Type B pancreatic cell (in vitro differentiated cells): ENCODE measurements around the gene SLC7A4. TPM values are rescaled to one million over a fixed set of nuclear protein-coding genes. Genes with fewer than 3 reads are reported as not detected.

Experiments used
- DNase-seq: peaks from one replicate; pipeline ENCODE4 v3.0.0; 2021; ENCODE audit warnings: mixed read lengths; ENCODE audit not compliant: unreplicated experiment; ENCODE audit errors: extremely low spot score
- H3K27ac Mint-ChIP-seq: 2 replicates; pipeline ENCODE4 v1.8.0; 2021; ENCODE audit warnings: mild to moderate bottlenecking, mixed read lengths
- H3K27me3 Mint-ChIP-seq: 2 replicates; pipeline ENCODE4 v1.8.0; 2021; ENCODE audit warnings: mixed read lengths
- H3K36me3 Mint-ChIP-seq: 2 replicates; pipeline ENCODE4 v1.8.0; 2021; ENCODE audit warnings: mixed read lengths
- H3K4me1 Mint-ChIP-seq: one replicate; pipeline ENCODE4 v1.8.0; 2021; ENCODE audit warnings: mixed read lengths; ENCODE audit not compliant: unreplicated experiment
- H3K4me3 Mint-ChIP-seq: 2 replicates; pipeline ENCODE4 v1.8.0; 2021; ENCODE audit warnings: mild to moderate bottlenecking, mixed read lengths
- H3K9me3 Mint-ChIP-seq: 2 replicates; pipeline ENCODE4 v1.8.0; 2021; ENCODE audit warnings: mixed read lengths
- total RNA-seq: library from RNA; stranded (reverse); gene quantifications from 2 replicates; pipeline ENCODE4 v1.2.1, GENCODE V29; 2021; ENCODE audit warnings: low replicate concordance
- TF ChIP-seq, protein P1 (sequence below): fragments of 200-600 bp; sonication (generic); conservative IDR thresholded peaks from 2 replicates; pipeline ENCODE4 v1.5.0; 2021; ENCODE audit warnings: antibody characterized with exemption, mild to moderate bottlenecking

SLC7A4 gene
- total RNA-seq, 1 donor from 2014 or later = 3.3 TPM

DNA sequence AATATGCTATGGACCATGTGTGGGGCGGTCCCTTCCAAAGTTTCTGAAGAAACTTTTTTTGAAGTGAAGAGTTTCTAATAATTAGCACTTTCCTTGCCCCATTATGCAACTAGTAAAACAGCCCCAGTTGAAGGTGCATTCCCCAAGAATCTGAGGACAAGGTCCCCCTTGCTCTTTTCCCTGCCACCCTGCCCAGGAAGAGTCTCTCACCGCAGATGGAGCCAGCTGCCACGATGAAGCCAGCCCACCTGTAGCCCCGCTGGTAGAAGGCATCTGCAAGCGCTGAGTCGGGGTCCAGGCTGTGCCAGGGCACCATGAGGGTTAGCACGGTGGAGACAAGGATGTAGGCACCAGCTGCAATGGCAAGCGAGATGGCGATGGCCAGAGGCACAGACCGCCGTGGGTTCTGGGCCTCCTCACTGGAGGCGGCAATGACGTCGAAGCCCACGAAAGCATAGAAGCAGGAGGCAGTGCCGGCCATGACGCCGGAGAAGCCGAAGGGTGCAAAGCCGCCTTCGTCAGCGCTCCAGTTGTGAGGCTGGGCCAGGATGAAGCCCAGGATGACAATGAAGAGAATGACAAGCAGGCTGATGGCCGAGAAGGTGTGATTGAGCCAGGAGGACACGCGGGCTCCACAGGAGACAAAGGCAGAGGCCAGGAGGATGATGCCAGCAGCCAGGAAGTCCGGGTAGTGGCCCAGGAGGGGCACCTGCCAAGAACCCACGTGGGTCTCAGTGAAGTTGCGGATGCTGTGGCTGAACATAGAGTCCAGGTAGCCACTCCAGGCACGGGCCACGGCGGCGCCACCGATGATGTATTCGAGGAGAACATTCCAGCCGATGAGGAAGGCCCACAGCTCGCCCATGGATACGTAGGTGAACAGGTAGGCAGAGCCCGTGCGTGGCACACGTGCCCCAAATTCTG, 1.5 kb downstream of the SLC7A4 start:
- Mint-ChIP-seq H3K27me3 (peaks cover 8% of the 10 kb centered on the region), H3K36me3 (no peaks in the 10 kb centered on the region), H3K27ac (no peak overlapping the region), H3K4me3 (peak overlapping the region; percentile 52), H3K9me3 (no peaks in the 10 kb centered on the region), H3K4me1 (peaks cover 7% of the 10 kb centered on the region)
- TF ChIP-seq, protein P1, sequence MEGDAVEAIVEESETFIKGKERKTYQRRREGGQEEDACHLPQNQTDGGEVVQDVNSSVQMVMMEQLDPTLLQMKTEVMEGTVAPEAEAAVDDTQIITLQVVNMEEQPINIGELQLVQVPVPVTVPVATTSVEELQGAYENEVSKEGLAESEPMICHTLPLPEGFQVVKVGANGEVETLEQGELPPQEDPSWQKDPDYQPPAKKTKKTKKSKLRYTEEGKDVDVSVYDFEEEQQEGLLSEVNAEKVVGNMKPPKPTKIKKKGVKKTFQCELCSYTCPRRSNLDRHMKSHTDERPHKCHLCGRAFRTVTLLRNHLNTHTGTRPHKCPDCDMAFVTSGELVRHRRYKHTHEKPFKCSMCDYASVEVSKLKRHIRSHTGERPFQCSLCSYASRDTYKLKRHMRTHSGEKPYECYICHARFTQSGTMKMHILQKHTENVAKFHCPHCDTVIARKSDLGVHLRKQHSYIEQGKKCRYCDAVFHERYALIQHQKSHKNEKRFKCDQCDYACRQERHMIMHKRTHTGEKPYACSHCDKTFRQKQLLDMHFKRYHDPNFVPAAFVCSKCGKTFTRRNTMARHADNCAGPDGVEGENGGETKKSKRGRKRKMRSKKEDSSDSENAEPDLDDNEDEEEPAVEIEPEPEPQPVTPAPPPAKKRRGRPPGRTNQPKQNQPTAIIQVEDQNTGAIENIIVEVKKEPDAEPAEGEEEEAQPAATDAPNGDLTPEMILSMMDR = no peak
- DNase-seq = no peak

DNA sequence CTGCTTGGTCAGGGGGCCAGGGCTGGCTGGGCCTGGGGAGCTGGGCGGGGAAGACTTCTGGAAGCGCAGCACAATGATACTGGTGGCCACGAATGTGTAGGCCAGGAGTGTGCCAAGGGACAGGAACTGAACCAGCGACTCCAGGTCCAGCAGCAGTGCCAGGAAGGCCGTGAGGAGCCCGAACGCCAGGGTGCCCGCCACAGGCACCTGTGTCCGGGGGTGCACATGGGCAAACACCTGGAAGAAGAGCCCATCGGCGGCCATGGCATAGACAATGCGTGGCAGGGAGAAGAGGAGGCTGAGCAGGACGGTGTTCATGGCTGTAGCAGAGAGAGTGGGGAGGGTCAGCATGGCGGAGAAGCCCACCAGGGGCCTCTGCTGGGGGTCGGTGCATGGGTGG, 2.3 kb downstream of the SLC7A4 start:
- TF ChIP-seq, protein P1 = no peak
- Mint-ChIP-seq H3K36me3 (no peaks in the 10 kb centered on the region), H3K4me1 (peaks cover 7% of the 10 kb centered on the region), H3K9me3 (no peaks in the 10 kb centered on the region), H3K27ac (no peak overlapping the region), H3K4me3 (peak overlapping the region; percentile 52), H3K27me3 (peaks cover 8% of the 10 kb centered on the region)
- no peak for DNase-seq

DNA sequence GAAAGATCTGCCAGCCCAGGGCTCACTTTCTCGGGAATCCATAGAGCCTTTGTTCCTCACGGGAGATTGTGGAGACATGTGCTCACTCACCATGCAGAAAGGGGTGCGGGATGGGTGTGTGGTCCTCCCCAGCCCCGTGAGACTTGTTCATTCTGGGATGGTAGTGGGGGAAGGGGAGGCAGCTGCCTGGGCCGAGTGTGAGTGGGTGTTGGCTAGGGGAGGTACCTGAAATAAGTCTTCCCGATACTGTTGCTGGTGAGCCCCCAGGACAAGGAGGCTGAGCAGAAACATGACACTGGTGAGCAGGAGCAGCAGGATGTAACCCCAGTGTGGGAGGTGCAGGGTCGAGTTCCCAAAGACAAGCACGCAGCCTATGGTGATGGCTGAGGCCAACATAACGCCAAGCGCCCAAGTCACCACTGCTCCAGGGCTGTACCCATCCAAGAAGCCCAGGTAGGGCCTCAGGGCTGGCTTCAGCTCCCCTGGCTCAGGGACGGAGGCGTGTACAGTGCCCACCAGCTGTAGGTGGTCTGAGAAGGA, 2.8 kb downstream of the SLC7A4 start:
- DNase-seq = no peak
- H3K4me1 Mint-ChIP-seq = peaks cover 7% of the 10 kb centered on the region
- TF ChIP-seq, protein P1 = no peak

DNA sequence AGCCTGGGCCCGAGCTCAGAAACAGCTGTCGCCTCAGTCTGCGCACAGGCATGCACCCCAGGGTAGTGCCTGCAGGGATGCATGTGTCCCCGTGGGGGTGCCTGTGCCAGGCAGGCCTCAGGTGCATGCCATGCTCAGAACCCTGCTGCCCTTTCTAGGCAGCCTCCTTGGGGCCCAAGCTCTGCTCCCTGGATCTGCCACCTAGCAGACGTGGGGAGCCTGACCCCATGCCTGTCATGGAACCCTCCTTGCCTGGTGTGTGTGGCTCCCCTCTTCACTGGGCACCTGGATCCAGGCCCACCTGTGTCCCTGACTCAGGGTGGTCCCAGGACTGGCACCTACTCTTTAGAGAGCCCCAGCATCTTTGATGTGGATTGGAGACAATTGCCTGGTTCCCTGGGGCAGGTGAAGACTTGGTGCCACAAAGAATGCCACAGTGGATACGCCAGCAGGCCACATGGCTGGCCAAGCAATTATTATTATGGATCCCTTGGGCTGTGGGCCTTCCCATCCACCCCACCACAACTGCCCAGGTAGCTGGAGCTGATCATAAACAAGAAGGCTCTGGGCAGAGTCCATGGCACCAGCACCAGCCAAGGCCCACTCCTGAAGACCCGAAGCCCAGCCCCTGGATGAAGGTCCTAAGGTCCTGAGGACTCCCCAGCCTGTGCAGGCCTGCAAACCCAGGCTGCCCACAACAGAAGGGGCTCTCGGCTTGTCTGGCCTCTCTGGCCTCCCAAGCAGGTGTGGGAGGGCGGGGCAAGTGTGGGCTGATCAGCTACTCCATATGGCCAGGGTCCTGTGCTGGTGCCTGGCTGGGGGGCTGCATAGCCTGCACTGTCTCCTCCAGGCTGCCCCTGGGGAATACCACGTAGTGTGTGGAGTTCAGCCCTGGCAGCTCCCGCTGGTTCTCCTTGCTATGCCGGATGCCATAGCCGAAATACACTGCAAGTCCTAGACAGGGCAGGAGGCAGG, 3.8 kb downstream of the SLC7A4 start:
- Mint-ChIP-seq H3K4me1 (peaks cover 7% of the 10 kb centered on the region), H3K27me3 (peaks cover 8% of the 10 kb centered on the region), H3K36me3 (no peaks in the 10 kb centered on the region), H3K27ac (no peak overlapping the region), H3K4me3 (peak overlapping the region; percentile 25), H3K9me3 (no peaks in the 10 kb centered on the region)
- DNase-seq = no peak
- TF ChIP-seq, protein P1 = no peak

More for the DNA sequence above, 2.8 kb downstream of the SLC7A4 start:
- Mint-ChIP-seq H3K27ac (peak overlapping the region; percentile 43), H3K36me3 (no peaks in the 10 kb centered on the region), H3K4me3 (peak overlapping the region; percentile 25), H3K27me3 (peaks cover 8% of the 10 kb centered on the region), H3K9me3 (no peaks in the 10 kb centered on the region)
